HG03159 (cell line): Measurements from ENCODE around the gene GGTLC1.
"Not testable (repeated sequence)": the region's sequence is repeated elsewhere in the genome, so short reads cannot be mapped to it uniquely, and the experiment has no call there.

Source experiments
- ATAC-seq: cut with Tn5 transposase; IDR thresholded peaks from one replicate; pipeline ENCODE4 v1.9.1; 2021; ENCODE audit warnings: mild to moderate bottlenecking, moderate library complexity; ENCODE audit not compliant: unreplicated experiment

GGTLC1 gene

DNA sequence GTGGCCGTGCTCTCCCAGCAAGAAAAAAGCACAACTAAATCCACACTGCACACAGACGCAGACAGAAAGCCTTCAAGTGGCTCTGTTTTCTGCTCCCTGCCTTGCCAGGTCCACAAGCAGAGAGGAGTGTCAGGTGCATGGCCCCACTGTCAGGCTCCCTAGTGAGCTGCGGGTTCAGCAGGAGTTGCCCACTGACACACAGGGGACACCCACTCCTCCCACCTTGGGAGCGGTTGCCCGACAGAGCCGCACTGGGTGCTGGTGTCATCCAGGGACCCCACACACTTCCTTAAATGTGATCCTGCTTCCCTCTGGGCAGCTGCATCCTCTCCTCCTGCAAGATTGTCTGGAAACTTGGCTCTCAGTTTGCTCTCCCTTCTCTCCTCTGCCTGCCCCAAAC, 6.7 kb upstream of the GGTLC1 start:
- ATAC-seq: not testable (repeated sequence)

DNA sequence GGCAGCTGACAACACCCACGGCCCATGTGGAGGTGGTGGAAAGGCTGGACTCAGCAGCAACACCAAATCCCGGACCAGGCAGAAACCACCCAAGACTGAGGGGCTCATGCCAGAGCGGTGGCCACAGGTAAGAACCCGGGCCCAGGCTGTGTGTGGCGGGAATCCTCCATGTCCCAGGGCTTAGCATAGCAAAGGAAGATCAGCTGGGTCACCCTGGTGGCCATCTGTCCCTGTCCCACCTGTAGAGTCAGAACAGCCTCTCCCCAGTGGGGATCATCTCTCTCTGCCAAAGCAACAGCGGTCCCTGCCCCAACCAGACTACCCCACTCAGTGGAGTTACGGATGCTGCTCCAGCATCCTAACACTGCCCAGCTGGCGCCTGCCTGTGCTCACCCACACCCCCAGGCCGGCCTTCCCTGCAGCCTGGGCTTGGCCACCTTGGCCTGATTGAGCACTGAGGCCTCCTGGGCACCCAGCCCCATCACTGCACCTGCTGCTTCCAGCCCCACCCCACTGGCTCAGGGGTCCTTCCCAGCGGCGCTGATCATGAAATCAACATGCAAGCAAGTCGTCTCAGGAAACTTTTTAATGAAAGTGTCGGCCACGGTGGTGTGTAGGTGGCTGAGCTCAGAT, 5.5 kb upstream of the GGTLC1 start:
- not testable (repeated sequence) for ATAC-seq

DNA sequence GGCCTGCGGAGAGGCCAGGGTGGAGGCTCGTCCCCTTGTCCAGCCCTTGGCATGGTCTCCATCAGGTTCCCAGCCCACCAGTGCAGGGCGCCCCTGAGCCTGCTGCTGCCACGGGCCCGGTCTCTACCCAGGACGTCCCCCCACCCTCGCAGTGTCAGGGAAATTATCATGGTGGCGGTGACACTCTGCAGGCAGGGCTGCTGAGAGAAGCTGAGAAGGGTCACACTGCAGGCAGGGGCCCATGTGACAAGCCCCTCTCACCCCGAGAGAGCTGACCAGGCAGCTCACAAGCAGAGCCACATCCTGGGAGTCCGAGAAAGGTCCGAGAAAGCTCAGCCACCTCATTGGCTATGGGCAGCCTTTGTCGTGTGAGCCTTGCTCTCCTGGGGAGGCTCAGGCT, 4.9 kb upstream of the GGTLC1 start:
- ATAC-seq: not testable (repeated sequence)

DNA sequence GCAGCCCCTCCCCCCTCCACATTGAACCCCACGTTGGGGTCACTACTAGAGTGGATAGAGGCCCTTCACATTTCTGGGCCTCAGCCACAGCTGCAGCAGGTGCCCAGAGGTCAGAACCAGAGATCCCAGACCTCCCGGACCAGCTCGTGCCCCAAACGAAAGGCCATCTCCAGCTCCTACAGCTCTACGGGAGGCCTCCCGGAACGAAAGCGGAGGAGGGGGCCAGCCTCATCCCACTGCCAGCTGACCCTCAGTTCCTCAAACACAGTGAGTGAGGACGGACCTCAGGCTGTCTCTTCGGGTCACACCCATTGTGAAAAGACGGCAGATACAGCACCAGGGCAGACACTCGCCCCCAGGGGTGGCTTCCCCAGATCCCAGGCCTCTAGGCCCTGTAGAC, 1.7 kb upstream of the GGTLC1 start:
- ATAC-seq: not testable (repeated sequence)

DNA sequence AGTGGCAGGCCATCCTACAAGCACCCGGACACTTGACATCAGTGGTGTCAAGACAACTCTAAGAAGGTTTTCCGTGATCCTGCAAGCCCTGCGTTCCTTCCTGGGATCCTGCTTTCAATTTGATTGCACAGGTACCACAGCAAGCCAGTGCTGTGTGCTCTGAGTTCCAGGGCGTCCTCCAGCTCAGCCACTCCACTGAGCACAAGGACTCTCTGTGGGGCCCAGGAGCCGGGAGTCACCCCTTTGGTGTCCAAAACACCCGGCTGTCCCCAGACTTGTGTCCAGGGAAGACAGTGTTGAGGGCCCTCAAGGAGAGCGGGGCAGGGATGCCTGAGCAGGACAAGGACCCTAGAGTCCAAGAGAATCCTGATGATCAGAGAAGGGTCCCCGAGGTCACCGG, 387 bp upstream of the GGTLC1 start:
- not testable (repeated sequence) for ATAC-seq

DNA sequence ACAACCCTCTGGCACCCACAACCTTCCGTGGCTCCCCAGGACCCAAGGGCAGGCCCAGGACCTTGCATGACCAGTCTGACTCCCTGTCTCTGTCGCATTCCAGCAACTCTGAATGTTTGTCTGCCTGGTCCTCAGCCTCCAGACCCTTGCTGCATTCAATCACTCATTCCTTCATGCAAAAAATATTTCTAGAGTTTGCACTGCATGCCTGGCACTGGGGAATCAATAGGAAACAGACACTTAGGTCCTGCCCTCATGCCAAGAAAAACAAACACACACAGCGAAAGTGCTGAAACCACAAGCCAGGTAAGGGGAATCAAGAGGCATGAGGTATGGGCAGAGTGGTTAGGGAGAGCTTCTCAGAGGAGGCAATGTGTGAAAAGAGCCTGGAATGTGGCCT, 1.9 kb downstream of the GGTLC1 start:
- ATAC-seq: not testable (repeated sequence)

DNA sequence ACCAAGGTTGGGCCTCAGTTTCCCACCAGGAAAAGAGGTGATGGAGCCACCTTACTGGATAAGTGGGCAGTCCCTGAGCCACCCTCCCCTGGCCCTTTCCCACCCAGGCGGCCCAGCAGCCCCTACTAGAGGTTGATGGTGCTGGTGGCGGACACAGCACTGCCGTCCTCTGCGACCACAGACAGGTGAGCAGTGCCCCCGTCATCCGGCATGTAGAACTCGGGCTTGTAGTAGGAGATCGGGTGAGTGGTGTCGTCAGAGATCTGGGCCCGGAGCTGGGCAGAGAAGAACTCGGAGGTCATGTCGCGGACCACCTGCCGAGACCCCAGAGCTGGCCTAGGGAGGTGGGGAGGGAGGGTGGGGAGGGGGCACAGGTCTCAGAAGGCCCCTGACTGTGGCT, 2.3 kb downstream of the GGTLC1 start:
- ATAC-seq: not testable (repeated sequence)

DNA sequence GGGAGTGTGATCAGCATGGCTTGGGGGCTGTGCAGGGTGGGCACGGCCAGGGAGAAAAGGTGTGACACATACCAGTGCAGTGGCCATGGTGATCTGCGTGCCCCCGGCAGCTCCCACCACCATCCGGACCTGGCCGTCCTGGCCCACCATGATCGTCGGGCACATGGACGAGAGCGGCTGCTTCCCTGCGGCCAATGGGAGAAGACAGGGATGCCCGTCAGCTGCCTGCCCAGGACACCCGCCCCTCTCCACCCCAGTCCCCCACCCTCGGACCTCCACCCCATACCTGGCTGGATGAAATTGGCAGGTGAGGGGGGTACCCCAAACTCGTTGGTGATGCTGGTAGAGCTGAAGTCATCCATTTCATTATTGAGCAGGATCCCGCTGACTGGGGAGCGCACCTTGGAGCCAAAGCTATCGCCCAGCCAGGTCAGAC, 2.8 kb downstream of the GGTLC1 start:
- ATAC-seq: not testable (repeated sequence)

DNA sequence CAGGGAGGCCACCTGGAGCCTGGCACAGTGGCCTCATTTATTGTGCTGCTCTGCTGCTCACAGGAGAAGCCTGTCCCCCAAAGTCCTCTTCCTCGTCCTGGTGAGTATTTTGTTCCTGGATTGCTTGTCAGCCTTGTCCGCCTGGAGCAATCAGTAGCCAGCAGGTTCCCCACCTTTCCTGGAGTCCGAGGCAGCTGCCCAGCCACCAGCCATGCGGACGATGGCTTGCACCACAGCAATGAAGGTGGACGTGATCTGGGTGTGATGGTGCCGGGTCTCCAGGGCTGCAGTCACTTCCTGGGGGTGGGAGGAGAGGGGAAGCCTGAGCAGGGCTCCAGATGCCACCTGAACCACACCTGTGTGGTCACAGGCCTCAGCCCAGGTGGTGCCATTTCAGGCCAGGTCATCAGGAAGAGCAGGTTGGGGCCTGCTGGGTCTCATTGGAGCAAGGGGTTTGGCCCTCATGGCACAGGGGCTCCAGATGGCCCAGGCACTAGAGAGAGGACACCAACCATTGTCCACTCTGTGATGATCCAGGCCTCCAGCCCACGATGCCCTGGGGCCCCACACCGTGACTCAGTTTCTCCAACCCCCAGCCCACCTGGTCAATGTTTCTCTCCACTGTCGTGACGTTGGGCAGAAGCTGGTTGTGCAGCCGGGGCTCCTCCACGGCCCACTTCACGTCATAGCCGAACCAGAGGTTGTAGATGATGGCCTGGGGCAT, 3.4 kb downstream of the GGTLC1 start:
- ATAC-seq: not testable (repeated sequence)

DNA sequence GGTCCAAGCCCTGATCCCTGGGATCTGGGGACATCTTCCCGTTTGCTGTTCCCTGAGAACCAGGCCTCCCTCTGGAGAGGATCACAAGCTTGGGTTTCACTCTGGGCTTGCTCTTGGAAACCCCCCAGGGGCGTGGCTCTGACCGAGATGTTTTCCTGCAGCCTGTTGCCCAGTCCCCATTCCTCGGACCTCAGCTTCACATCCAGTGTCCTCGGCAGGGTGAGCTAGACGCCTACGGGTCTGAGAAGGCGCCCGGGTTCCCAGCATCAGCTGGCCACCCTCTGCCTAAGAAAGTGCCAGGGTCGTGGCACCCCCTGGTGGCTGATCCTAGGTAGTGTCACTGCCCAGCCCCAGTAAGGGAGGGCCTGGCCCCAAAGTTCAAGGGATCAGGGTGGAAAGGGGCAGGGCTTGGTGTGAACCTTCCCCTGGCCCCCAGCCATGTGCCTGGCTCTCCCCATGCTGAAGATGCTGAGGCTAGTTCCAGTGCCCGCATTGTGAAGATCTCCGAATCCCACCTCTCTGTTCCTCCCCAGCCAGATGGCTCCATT, 4.0 kb downstream of the GGTLC1 start:
- ATAC-seq: not testable (repeated sequence)

DNA sequence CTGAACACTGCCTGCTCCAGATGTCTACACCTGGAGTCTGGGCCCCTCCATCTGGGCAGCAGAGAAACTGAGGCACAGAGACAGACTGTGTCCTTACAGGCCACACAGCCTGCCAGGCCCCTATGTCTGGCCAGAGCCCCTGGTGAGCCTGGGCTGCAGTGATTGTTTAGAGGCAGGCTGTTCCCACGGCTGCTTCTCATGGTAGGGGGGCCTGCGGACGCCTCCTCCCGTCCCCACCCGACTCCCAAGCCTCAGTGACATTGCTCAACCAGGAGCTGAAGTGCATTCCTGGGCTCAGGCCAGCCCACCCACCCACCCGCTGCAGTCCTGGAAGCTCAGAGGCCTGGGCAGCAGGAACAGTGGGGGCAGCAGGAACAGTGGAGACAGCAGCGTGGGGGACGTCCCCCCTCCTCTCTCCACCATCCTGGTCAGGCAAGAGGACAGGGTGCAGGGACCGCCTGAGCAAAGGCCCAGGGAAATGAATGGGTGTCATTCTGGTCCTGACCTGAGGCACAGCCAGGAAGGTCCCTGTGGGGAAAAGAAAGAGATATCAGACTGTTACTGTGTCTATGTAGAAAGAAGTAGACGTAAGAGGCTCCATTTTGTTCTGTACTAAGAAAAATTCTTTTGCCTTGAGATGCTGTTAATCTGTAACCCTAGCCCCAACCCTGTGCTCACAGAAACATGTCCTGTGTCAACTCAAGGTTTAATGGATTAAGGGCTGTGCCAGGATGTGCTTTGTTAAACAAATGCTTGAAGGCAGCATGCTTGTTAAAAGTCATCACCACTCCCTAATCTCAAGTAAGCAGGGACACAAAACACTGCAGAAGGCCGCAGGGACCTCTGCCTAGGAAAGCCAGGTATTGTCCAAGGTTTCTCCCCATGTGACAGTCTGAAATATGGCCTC, 6.2 kb downstream of the GGTLC1 start:
- not testable (repeated sequence) for ATAC-seq

DNA sequence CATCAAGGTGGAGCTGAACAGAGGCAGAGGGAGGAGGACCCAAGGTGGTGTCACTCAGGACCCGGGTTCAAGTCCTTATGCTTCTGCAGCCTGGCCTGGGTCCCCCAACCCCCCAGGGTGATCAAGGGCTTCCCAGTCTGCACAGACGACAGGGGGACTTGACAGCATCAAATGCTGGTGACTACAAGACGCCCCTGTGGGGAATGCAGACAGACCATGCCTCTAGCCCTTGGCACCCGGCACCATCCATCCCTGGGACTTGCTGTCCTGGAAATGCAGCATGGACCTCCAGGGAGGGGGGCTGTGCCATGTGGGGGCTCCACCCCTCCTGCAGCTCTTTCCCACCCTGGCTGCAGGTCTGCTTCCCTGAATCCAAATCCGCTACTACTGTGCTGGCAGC, 7.1 kb downstream of the GGTLC1 start:
- ATAC-seq: not testable (repeated sequence)

DNA sequence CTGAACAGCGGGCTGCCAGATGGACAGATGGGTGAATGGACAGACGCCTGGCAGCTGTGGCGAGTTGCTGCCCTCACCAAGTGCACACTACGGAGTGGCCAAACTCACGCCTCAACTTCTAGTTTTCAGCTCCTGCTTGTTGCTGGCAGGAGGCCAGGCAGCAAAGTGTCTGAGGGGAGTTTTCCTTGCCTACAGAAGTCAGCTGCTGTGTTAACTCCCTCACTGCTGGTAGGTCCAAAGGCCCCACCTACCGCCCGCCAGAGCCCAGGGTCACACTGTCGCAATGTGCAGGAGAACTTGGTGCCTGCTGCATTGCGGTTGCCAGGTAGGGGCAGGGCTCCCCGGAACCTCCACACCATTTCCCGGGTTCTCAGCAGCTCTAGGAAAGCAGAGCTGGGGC, 7.6 kb downstream of the GGTLC1 start:
- ATAC-seq: not testable (repeated sequence)

DNA sequence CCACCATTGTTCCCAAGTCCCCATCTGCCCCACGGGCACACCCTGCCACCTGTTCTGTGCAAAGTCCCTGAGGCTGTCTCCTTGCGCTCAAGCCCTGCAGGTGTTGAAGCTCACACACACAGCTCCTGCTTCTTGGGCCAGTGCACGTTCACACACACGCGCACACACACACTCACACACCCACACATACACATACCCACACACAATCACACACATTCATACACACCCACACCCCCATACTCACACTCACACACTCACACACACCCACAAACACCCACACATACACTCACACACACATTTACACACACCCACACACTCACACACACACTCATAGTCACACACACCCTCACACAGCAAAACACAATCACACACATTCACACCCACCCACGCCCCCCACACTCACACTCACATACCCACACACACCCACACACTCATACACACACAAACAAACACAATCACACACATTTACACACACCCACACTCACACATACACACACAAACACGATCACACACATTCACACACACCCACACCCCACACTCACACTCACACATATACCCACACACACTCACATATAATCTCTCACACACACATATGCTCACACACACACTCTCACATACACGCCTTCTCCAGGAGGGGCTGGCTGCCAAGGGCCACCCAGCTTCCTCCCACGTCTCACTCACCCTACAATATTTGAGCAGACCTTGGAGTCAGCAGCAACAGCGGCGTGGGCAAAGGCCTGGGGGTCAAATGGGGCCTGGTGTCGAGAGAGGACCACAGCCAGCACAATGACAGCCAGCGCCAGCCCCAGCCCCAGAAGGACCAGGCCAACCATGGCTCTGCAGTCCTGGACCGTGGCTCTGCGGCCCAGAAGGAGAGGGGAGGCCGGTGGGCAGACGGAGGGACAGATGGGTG, 8.4 kb downstream of the GGTLC1 start:
- not testable (repeated sequence) for ATAC-seq

DNA sequence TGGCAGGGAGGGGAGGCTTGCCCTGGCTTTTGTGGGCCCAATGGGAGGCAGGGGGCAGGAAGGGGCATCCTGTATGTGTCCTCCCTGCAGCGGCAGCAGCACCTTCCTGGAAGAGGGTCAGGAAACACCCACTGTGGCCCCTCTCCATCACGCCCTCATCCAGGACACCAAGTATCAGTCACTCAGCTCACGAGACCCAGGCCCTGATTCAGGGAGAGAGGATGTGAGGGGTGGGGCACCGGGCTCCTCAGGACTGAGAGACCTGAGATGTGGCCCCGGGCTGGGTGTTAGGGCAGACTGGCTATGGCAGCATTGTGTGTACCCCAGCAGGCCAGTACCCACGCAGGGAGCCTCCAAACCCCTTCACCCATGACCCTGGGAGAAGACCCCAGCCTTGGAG, 9.2 kb downstream of the GGTLC1 start:
- ATAC-seq: not testable (repeated sequence)

DNA sequence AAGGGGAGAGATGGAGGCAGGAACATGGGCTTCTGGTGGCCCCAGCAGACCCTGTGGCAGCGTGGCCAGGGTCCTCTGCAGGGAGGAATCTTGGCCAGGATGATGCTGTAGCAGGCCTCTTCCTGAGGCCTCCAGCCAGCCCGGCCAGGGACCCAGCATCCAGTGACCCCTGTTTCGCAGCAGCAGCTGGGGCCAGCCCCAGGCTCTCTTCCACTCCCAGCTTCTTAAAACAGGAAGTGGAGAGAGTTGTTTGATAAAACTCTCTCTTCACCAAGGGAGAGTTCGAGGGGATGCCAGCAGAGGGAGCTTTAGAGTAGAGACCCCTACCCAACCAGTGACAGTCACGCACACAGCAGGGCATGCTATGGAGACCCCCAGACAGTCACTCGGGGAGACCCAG, 10.1 kb downstream of the GGTLC1 start:
- ATAC-seq: not testable (repeated sequence)

DNA sequence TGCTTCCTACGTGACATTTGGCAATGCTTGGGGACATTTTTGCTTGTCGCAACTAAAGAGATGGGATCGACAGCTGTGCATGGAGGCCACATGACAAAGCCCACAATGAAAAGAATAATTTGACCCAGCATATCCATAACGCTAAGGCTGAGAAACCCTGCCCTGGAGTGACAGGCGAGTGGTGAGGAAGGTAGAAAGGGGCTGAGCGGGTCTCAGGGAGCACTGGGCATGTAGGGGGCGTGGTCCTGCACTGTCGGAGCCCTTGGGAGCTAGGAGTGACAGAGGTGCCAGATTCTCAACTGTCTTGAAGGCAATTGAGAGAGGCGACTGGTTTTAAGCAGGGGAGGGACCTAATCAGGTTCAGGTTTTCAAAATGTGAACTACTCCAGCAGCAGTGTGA, 13.6 kb downstream of the GGTLC1 start:
- ATAC-seq: no peak

DNA sequence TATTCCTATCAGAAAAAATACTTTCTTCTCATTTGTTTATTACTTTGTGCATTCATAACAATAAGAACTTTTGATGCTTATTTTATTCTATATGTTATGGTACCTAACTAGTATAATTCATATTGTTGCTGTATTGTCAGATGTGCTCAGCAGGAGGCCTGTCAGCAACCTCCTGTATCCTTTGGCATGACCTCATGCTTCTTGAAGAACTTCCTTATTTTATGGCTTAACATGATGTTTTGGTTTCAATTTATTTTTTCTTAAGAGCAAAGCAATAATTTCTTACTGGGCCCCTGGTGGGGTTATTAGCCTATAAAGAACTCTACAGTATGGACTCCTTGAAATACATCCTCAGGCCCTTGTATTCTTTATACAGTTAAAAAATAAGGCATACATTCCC, 17.3 kb downstream of the GGTLC1 start:
- ATAC-seq: no peak

DNA sequence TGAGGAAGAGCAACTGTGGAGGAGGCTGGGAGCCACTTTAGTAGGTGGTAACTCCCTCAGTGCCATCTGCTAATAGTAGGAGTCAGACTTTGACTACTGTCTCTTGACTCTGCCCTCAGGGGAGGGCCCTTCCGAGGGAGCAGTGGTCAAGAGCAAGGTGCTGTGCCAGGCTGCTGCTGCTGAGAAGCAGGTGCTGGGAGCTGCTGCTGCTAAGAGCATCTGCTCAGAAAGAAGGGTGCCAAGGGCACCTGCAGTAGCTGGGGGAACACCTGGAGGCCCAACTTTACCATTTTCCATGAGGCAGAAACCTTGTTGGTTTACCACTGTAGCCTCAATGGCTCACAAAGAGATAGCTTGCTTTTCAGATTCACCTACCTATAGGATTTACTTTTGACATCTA, 18.5 kb downstream of the GGTLC1 start:
- no peak for ATAC-seq

DNA sequence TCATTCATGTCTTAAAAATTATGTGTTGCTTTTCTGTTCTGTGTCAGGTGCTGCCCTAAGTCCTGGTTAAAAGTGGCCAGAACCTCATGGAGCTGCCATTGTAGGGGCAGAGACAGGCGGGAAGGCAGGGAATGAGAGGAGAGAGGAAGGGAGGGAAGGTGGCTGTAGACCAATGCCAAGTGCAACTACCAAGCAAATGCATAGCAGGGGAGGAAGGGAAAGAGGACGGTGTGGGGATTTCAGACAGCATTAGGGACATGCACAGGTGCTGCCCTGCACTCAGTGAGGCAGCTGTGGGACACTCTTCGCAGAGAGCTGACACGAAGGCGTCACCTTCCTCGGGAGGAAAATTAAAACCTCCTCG, 21.0 kb downstream of the GGTLC1 start:
- no peak for ATAC-seq
